OCI-LY7 (cell line): ENCODE data around the gene SRRM4.

Source experiments
- EZH2phosphoT487 ChIP-seq: fragments of 200-600 bp; sonication (generic); IDR thresholded peaks from 2 replicates; pipeline ENCODE4 v1.6.1; 2018; ENCODE audit warnings: low read depth, borderline replicate concordance, mild to moderate bottlenecking, mixed run types, antibody characterized with exemption, low read length, moderate library complexity, mixed read lengths
- TF ChIP-seq, protein P1 (sequence below): fragments of 200-600 bp; sonication (generic); conservative IDR thresholded peaks from 2 replicates; pipeline ENCODE4 v1.5.1; 2014; ENCODE audit warnings: mild to moderate bottlenecking, antibody characterized with exemption, low read length, moderate library complexity, mixed read lengths

GRCh38 chr12:119181202-119181601 lies 199.9 kb downstream of the SRRM4 start:
- TF ChIP-seq, protein P1, sequence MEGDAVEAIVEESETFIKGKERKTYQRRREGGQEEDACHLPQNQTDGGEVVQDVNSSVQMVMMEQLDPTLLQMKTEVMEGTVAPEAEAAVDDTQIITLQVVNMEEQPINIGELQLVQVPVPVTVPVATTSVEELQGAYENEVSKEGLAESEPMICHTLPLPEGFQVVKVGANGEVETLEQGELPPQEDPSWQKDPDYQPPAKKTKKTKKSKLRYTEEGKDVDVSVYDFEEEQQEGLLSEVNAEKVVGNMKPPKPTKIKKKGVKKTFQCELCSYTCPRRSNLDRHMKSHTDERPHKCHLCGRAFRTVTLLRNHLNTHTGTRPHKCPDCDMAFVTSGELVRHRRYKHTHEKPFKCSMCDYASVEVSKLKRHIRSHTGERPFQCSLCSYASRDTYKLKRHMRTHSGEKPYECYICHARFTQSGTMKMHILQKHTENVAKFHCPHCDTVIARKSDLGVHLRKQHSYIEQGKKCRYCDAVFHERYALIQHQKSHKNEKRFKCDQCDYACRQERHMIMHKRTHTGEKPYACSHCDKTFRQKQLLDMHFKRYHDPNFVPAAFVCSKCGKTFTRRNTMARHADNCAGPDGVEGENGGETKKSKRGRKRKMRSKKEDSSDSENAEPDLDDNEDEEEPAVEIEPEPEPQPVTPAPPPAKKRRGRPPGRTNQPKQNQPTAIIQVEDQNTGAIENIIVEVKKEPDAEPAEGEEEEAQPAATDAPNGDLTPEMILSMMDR, result no peak
- no peak for TF ChIP-seq EZH2phosphoT487
